Bladder microvascular endothelial cell (primary cell): ENCODE results near the gene TRIM21. TPM values are rescaled to one million over a fixed set of nuclear protein-coding genes. Genes with fewer than 3 reads are reported as not detected.

Source experiments
- total RNA-seq: library from RNA; depleted of rRNA; stranded (reverse); fragments of >200 nt; gene quantifications from 2 replicates; pipeline ENCODE4 v1.2.3, GENCODE V29; 2014

TRIM21 gene
- 37.0 and 37.7 TPM in 2 replicates for total RNA-seq

GRCh38 chr11:4393209-4393857 lies at the start of gene TRIM21:
Gene TRIM21, minus strand, starts transcription at chr11:4393702. Its CDS starts 3,293 bp downstream, at chr11:4390409.

GRCh38 chr11:4368286-4368685 lies 25.2 kb downstream of the TRIM21 start, which contains the start of gene OR52B4:
Gene OR52B4, minus strand, starts transcription at chr11:4368386. Its CDS starts 91 bp downstream, at chr11:4368295.

Other genes starting within 250 kb of the TRIM21 start
- gene OR52B4, start 25.3 kb downstream of the TRIM21 start, total RNA-seq: not detected in 2 replicates
- gene OR52K2, start 55.6 kb upstream of the TRIM21 start, total RNA-seq: not detected in 2 replicates
- not detected in 2 replicates for gene OR52K1, start 88.9 kb upstream of the TRIM21 start, total RNA-seq
- gene OR52M1, start 151.5 kb upstream of the TRIM21 start, total RNA-seq: not detected in 2 replicates
- not detected in 2 replicates for gene OR52I2, start 188.0 kb upstream of the TRIM21 start, total RNA-seq
- gene OR52I1, start 200.3 kb upstream of the TRIM21 start, total RNA-seq: not detected in 2 replicates
- gene TRIM68, start 214.5 kb upstream of the TRIM21 start, total RNA-seq: 8.3 and 12.3 TPM in 2 replicates
- gene OR51D1, start 243.8 kb upstream of the TRIM21 start, total RNA-seq: not detected in 2 replicates